Mesenteric fat pad (tissue), 1 donor: Measurements from ENCODE around the gene SSC5D. TPM values are rescaled to one million over a fixed set of nuclear protein-coding genes. Genes with fewer than 3 reads are reported as not detected.
"Not testable (repeated sequence)": the region's sequence is repeated elsewhere in the genome, so short reads cannot be mapped to it uniquely, and the experiment has no call there.

Source experiments
- DNase-seq: peaks from one replicate; pipeline ENCODE4 v3.0.0-alpha.2; 2020; ENCODE audit warnings: low spot score
- total RNA-seq: library from RNA; stranded (reverse); fragmentation: NEBNext Ultra II Directional; extraction: Animal tissue kit (Norgen Biotek cat#: 25700); gene quantifications from one replicate; pipeline ENCODE4 v1.2.1, GENCODE V29; 2021
- donor health status: DM: yes; HTN: yes; CAD: no.

Gene SSC5D
- total RNA-seq, 1 donor from 2014 or later: 13.9 TPM

DNA sequence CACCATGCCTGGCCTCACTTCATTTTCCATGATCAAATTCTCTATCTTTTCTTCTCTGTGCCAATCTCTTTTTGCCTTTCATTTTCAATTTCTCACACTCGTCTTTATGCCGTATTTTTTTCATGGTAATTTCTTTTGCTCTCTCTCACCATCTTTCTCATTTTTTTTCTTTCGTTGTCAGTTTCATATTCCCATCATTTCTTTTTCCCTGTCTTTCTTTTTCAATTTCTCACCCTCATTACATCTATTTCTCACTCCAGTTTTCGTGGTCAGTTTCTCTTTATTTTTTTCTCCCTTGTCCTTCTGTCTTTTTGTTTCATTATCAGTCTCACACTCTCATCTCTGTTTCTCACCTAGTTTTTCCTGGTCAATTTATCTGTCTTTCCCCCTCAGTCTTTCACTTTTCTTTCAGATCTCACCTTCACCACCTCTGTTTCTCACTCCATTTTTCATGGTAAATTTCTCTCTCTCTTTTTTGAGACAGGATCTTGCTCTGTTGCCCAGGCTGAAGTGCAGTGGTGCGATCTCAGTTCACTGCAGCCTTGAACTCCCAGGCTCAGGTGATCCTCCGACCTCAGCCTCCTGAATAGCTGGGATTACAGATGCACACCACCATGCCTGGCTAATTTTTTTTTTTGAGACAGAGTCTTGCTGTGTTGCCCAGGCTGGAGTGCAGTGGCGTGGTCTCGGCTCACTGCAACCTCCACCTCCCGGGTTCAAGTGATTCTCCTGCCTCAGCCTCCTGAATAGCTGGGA, 14.1 kb downstream of the SSC5D start:
- DNase-seq: no peak

DNA sequence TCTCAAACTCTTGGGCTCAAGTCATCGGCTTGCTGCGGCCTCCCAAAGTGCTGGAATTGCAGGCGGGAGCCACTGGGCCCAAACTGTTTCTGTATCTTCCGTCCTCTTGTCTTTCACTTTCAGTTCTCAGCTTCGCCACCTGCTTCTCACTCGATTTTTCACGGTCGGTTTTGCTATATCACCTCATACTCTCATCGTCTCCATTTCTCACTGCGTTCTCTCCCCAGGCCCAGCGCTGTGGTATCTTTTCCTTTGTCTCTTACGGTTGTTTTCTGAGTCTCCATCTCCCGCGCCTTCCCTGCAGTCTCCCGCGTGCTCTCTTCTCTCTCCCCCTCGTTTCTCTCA, 14.9 kb downstream of the SSC5D start:
- DNase-seq: no peak

DNA sequence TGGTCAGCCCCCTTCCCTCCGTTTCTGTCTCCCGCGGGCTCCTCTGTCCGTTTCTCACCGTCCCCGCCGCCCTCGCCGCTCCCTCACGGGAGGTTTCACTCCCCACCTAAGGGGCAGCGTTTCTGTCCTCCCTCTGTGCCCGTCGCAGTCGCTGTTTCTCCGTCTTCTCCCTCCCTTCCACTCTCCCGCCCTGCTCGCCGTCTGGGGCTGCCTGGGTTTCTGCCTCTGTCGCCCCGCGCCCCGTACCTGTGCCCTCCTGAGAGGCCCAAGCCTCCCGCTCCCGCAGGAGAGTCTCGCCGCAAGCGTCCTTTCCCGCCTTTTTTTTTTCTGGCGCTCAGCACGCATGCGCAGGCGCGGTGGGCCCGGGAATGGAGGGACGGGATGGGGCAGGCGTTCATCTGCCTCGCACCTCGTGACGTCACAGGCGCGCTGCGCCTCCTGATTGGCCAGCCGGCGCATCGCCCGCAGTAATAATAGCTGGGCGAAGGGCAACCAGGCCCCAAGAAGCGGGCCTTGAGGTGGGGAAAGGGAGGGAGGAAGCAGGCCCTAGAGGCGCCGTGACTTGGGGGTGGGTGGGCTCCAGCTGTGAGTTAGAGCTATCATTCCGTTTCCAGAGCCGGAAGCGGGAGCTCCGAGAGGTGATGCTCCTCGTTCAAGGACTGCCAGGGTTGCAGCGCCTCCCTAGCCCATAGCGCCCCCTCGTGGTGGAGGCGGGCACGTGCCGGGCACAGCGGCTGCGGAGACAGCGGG, 15.4 kb downstream of the SSC5D start:
- peak; percentile 97 for DNase-seq

DNA sequence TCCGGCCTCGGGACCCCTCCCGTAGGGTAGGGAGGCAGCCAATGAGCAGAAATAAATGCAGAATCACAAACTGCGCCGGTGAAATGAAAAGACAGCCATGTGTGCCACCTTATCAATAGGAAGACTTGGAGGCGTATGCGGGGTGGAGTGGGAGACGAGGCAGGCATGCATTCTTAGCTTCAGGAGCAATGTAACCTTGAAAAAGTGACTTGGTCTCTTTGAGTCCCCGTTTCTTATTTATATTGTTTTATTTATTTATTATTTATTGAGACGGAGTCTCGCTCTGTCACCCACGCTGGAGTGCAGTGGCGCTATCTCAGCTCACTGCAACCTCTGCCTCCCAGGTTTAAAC, 16.0 kb downstream of the SSC5D start:
- no peak for DNase-seq

DNA sequence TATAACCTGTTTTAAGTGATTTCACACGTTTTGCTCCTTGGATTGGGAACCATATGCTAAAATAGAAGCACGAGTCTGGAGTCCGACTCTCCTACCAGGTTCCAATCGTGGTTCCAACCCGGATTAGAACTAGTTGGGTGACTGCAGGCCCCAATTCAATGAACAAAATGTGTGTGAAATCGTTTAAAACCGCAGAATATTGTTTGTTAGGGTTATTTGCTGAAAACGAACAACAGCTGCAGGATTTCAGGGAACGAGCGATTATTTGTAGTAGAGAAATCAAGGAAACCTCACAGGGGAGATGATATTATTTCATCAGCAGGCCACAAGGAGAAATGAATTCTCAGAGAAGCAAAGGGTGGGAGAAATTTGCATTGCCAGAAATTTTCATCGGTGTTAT, 16.7 kb downstream of the SSC5D start:
- DNase-seq: no peak

DNA sequence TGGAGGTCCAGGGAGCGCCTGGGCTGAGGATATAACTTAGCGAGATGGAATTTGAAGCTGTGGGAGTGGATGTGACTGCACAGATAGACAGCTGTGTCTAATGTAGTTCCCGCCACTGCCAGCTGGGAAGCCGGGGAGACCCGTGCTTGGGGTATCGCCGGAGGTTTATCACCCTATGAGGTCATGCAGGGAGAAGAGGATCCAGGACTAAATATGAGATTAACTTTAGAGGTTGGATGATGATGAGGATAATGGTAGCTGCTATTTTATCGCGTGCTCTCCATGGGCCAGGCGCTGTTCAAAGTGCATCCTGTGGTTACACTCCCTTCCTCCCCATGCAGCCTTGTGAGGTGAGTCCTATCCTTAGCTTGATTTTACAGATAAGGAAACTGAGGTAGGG, 19.9 kb downstream of the SSC5D start:
- DNase-seq: no peak

DNA sequence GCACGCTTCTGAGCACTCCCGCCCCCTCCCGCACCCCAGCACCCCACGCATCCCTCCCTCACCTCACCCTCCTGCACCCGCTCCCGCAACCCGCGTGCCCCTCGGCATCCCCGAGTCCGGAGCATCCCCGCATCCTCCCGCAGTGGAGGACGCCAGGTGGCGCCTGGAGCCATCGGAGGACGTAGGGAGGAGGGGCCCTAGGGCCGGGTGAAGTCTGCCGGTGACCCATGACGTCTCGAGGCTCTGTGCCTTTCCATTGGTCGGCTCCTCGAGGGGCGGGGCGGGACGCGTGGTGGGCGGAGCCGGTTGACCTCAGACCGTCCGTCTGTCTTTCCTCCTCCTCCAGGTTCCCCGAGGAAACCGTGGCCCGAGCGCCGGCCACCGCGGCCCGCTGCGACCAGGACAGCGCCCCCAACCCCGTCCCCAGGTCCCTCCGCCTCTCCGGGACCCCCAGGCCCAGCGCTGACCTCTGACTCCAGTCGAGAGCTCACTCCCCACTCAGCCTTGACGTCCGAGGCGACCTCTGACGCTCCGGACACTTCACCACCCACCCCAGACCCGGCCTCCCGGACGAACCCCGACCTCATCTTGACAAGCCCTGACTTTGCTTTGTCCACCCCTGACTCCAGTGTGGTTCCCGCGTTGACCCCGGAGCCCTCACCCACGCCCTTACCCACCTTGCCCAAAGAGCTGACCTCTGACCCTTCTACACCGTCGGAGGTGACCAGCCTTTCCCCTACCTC, 28.8 kb downstream of the SSC5D start:
- DNase-seq: peak; percentile 98

DNA sequence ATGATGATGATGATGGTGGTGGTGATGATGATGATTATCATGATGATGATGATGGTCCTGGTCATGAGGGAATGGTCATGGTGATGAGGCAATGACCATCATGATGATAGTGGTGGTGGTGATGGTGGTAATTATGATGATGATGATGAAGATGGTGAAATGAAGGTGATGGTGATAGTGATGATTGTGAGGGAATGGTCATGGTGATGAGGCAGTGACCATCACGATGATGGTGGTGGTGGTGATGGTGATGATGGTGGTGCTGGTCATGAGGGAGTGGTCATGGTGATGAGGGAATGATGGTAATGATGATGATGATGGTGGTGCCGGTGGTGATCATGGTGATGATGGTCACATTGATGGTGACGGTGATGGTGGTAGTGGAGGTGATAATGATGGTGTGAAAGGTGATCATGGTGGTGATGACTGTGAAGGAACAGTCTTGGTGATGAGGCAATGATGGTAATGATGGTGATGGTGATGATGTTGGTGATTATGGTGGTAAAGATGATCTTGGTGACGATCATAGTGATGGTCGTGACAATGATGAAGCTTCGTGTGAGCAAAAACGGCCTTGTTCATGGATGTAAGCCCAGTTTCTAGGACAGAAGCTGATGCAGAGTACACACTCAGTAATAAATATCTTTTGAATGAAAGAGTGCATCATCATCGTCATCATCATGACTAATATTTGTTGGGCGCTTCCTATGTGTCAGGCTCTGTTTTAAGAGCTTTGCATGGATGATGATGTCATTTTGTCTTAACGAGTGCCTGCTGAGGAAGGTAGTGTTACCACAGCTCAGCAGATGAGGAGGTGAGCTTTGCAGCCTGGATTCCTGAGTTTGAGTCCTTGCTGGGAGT, 31.4 kb downstream of the SSC5D start:
- no peak for DNase-seq

DNA sequence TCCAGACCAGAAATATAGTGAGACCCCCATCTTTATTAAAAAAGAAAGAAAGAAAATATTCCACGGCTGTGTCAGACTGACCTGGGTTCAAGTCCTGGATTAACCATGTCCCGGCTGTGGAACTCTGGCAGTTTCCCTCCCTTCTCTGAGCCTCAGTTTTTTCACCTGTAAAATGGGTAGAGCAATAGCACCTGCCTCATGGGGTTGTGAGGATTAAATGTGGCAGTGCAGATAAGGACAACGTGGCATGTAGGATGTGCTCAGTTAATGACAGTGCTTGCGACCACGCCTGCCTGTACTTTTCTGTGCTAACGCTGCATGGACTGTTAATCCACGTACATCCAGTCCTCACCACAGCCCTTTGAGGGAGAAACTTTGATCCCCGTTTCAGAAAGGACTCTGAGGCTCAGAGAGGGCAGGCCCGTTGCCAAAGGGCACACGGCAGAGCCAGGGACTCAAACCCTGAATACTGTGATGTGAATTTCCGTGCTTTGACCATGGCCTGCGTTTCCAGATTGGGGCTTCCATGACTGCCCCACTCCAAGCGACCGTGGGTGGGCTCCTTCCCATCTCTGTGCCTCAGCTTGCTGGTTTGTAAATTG, 32.6 kb downstream of the SSC5D start:
- no peak for DNase-seq

DNA sequence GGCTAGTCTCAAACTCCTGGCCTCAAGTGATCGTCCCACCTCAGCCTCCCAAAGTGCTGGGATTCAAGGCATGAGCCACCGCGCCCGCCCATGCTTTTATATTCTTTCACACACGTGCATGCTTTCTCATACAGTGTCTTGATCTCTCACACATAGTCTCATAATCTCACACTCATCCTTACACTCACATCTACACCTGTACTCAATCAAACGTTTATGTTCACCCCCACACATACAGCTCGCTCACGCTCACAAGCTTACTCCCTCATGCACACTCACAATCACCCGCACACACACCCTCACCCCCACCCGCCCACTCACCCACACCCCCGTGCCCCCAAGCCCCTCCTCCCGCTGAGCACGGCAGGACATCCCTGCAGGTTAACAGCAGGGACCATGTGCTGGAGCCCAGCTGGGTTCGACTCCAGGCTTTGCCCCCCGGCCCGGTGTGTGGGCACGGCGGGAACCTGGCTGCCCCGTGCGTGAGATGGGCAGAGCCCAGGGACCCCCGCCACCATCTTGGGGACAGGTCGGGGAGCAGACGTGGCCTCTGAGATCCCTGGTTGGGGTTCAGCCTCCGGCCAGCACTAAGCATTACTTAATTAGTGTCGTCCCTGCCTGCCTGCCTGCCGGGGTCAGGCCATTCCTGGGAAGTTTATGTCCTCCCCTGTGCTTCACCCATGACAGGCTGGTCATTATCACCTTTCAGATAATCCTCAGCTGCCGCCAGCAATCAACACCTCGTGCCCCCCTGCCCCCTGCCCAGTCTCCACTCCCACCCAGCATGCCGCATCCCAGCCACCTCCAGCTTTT, 37.3 kb downstream of the SSC5D start:
- DNase-seq: no peak

DNA sequence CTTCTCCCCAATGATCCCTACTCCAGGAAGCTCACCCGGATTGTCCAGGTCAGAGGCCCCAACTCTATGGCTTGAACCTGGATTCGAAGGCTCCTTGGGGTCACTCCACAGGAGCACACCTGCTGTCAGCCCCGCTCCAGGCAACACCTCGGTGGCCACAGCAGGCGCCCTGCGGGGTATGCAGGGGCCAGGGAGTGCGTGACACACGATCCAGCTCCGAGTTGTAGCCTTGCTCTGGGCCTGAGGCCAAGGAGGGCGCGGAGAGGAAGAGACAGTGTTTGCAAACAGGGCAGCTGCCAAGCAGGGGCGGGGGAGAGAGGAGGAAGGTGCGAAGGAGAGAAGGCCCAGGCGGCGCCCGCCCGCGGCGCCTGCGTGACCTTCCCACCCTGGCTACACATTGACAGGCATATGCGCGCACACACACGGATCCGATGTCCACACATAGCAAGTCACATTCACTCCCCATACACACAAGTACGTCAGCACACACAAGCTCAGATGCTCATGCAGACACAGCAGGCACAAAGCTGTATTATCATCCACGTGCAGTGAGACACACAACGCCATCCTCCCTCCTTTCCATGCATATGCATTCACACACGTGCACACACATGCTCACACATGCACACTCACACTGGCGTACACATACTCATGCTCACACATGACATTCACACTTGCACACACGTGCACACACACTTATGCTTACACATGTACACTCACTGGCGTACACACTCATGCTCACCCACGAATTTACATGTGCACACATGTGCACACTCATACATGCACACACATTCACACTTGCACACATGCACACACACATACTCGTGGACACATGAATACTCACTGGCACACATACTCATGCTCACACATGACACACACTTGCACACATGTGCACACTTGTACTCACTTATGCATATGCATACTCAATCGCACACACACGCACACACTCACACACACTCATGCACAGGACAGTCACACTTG, 38.3 kb downstream of the SSC5D start:
- no peak for DNase-seq

DNA sequence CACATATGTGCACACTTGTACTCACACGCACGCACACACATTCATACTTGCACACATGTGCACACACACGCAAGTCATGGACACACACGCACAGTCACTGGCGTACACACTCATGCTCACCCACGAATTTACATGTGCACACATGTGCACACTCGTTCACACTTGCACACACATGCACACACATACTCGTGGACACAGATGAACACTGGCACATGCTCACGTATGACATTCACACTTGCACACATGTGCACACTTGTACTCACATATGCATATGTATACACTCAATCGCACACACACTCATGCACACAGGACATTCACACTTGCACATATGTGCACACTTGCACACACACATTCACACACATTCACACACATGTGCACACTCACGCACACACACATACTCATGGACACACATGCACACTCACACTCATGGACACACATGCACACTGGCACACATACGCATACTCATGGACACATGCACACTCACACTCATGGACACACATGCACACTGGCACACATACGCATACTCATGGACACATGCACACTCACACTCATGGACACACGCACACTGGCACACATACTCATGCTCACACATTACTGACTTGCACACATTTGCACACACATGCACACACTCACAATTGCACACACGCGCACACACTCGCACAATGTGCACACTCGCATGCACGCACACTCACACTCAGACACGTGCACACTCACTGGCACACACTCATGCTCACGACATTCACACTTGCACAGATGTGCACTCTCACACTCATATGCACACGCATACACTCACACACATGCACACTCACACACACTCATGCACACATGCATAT, 39.2 kb downstream of the SSC5D start:
- DNase-seq: no peak

DNA sequence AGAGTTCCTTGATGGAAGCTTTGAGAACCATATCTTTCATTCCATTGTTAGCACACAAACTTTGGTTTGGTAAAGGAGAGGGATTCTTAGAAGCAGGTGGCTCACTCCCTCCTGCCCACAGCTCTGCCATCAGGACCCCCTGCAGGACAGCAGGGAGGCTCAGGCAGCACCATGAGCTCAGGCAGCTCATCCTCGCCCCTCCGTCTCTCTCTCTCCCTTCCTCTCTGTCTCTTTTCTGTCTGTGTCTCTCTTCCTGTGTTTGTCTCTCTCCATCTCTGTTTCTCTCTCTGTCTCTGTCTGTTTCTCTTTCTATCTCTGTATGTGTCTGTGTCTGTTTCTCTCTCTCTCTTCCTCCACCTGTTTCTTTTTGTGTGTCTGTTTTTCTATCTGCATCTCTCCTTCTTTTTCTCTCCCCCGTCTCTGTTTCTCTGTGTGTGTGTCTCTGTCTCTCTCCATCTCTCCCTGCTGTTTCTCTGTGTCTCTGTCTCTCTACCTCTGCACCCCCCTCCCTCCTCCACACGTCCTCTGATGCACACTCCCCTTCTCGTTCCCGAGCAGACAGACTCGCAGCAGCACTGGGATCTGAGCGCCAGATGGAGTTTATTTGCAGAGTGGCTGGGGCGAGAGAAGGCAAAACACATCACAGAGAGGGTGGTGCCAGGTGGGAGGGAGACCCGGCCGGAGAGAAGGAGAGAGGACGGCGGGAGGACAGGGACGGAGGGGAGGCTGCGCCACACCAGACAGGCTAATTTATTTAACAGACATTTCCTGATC, 40.0 kb downstream of the SSC5D start:
- DNase-seq: no peak

DNA sequence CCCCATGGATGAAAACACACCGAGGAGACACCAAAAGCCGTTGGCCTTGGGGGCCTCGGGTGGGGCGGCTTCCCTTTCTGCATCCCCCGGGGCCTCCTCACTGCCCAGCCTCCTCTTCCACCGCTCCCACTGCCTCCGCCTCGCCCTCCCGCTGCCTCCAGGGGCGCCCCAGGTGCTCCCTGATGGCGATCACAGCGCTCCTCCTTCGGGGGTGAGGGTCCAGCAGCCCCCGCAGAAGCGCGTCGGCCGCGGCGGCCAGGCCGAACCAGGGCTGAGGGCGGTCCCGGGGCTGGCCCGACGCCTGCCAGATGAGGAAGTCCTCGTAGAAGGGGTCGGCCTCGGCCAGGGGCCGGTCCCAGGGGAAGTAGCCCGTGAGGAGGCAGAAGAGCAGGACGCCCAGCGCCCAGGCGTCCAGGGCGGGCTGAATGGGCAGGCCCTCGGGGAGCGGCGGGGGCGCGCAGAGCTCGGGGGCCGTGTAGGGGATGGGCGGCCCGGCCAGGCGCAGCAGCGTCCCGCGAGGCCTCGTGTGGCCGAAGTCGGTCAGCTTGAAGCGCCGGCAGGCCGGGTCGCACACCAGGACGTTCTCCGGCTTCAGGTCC, 41.5 kb downstream of the SSC5D start:
- no peak for DNase-seq

DNA sequence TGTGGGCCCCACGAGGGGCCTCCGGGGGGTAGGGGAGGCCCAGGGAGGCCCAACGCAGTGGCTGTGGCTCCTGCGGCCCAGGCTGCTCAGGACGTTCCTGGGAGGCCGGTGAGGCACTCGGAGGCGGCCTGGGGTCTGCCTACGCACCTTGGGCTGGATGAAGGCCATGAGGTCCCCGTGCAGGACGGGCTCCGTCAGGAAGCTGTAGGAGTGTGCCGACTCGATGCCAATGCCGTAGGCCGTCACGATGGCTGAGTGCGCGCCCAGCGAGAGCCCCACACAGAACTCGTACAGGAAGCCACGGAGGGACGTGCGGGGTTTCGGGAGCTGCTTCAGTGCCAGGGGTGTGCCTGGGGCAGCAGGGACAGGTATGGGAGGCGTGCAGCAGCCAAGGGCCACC, 42.8 kb downstream of the SSC5D start:
- no peak for DNase-seq

DNA sequence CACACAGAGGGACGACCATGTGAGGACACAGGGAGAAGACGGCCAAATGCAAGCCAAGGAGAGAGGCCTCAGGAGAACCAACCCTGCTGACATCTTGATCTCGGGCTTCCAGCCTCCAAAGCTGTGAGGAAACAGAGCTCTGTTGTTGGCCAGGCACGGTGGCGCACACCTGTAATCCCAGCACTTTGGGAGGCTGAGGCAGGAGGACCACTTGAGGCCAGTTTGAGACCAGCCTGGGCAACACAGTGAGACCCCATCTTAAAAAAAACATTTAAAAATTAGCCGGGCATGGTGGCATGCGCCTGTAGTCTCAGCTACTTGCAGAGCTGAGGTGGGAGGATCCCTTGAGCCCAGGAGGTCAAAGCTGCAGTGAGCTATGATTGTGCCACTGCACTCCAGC, 46.0 kb downstream of the SSC5D start:
- not testable (repeated sequence) for DNase-seq
